Right renal cortex interstitium (tissue), 3 donors: ENCODE measurements around the gene SPRING1. TPM values are rescaled to one million over a fixed set of nuclear protein-coding genes. Genes with fewer than 3 reads are reported as not detected.
"Not testable (repeated sequence)": the region's sequence is repeated elsewhere in the genome, so short reads cannot be mapped to it uniquely, and the experiment has no call there.

Experiments used
- DNase-seq, 3 donors: peaks; one replicate each; pipeline ENCODE4 v3.0.0-alpha.2; 2013; ENCODE audit warnings: low read depth in 3 of 3, low spot score in 2 of 3
- polyA plus RNA-seq, 3 donors: library from polyadenylated mRNA; unstranded; fragments of 120-200 nt; gene quantifications; one replicate each; pipeline ENCODE4 v1.2.1, GENCODE V29; 2013; ENCODE audit not compliant: insufficient read length in 3 of 3

The SPRING1 gene
- polyA plus RNA-seq, 3 donors = 29.9 to 32.5 (median 32.0) TPM

DNA sequence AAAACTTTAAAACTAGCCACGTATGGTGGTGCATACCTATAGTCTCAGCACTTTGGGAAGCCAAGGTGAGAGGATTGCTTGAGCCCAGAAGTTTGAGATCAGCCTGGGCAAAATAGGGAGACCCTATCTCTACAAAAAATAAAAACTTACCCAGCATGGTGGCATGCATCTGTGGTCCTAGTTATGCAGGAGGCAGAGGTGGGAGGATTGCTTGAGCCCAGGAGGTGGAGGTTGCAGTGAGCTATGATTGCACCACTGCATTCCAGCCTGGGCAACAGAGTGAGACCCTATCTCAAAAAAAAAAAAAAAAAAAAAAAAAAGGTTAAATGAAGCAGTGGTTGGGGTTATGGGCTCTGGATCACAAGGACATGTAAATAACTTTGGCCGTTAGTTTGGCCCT lies 4.9 kb upstream of the SPRING1 start:
- not testable (repeated sequence) for DNase-seq

- DNase-seq = no peak
These were observed 1.6 kb upstream of the SPRING1 start for GRCh38 chr12:116739381-116739887.

- DNase-seq = no peak
These were observed 701 bp downstream of the SPRING1 start for GRCh38 chr12:116736962-116737773.

DNA sequence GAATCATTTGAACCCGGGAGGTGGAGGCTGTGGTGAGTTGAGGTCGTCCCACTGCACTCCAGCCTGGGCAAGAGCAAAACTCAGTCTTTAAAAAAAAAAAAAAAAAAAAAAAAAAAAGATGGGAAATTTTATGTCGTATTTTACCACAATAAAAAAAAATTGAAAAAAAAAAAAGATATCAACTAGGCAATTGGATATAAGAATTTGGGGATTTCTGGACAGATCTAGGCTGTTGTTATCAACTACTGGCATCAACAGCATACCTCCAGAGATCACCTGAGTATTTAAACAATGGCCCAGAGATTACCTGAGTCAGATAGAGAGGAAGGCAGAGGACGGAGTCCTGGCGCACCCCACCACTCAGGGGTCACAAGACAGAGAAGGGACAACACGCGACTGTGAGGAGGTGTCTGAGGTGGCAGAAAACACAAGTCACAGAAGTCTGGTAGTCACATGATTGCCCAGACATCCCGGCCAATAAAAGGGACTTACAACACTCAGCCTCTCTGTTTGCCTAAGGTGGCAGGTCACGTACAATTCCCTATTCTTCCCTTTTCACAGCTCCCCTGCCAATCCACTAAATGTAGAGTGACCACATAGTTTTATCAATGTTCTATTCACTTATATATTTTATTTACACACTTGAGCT lies 1.8 kb downstream of the SPRING1 start:
- no peak for DNase-seq

- DNase-seq = no peak
These were observed 2.8 kb downstream of the SPRING1 start for GRCh38 chr12:116735084-116735483.

DNA sequence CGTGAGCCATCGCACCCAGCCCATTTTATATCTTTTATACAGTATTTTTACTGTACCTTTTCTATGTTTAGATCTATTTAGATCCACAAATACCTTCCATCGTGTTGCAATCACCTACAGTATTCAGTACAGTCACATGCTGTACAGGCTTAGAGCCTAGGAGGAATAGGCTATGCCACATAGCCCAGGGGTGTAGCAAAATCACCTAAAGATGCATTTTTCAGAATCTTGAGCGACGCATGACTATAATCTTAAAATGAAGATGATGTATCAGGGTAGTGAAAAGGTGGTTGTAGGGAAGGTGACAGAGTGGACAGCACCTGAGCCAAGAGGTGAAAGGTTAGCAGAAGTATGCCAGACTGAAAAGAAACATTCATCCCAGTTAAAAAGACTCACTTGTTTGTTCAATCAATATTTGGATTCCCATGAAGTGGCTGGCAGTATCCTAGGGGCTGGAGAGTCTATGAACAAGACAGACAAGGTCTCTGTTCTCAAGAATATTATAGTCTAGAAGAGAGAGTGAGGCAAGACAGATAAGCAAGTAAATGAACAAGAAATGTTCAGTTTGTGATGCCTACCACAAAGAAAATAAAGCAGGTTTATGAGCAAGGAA lies 3.6 kb downstream of the SPRING1 start:
- no peak for DNase-seq

GRCh38 chr12:116731801-116732200 lies 6.1 kb downstream of the SPRING1 start:
- DNase-seq = no peak

- DNase-seq = no peak
These were observed 10.0 kb downstream of the SPRING1 start for GRCh38 chr12:116727891-116728290.

GRCh38 chr12:116727261-116727660 lies 10.6 kb downstream of the SPRING1 start:
- no peak for DNase-seq

DNA sequence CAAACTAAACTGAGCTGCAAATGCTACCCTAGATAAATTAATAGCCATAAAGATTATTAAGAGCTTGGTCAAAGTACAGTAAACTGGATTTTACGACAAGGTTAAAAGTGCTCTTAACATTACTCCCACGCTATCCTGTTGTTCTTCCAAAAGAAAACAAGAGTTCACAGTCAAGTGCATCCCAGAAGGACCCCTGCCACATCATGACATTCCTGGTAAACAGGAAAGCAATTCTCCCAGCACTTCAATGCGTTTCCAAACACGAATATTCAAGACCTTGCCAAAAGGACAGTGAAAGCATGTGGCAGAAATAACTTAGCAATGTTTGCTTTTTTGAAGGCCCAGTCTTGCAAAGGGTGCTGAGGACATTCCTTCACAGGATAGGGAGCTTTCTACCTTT lies 11.2 kb downstream of the SPRING1 start:
- DNase-seq = no peak

DNA sequence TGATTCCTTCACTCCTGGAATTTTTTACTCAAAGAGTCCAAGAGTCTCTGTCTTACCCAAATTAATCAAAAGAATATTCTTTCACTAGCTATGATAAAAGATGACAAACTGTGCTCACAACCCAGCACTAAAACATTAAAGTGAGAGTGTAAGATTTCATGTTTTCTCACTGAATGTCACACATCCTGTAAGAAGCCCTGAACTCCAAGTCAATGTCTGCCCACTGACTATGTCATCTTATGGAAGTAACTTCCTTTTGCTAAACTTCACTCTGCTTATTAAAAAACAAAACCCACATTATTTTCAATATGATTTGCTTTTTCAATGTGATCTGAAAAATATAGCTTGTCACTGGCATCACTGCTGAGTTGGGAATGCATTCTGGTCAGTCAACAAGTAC lies 15.6 kb downstream of the SPRING1 start:
- DNase-seq = no peak

- no peak for DNase-seq
These were observed 17.9 kb downstream of the SPRING1 start for GRCh38 chr12:116719731-116720528.

GRCh38 chr12:116718655-116719454 lies 19.0 kb downstream of the SPRING1 start:
- no peak for DNase-seq

- no peak for DNase-seq
These were observed 20.1 kb downstream of the SPRING1 start for GRCh38 chr12:116717466-116718437.

DNA sequence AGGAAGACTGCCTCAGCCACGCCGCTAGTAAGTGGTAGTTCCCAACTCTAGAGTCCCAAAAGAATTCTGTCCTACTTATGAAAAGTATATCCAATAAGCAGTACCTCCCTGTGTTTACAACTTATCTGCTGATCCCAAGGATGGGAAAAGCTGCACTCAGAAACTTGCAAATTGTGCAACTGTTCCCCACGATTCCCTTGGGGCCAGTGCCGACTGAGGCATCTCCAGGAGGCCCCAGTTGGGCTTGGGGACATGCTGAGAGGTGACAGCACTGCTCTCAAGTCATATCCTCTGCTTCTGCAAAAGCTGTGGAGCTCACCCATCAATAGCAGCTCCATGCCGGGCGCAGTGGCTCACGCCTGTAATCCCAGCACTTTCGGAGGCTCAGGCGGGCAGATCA lies 23.7 kb downstream of the SPRING1 start:
- DNase-seq = no peak

- DNase-seq = no peak
These were observed 24.3 kb downstream of the SPRING1 start for GRCh38 chr12:116713527-116713926.

GRCh38 chr12:116712458-116713303 lies 25.2 kb downstream of the SPRING1 start:
- no peak for DNase-seq
